GM12872 (cell line): Measurements from ENCODE around the gene TIAM2.

ENCODE experiments used
- CTCF ChIP-seq: IDR thresholded peaks from 3 replicates; pipeline ENCODE4 v1.5.1; 2011; ENCODE audit warnings: low read depth, mild to moderate bottlenecking, low read length, moderate library complexity; ENCODE audit not compliant: insufficient read depth

Gene TIAM2

GRCh38 chr6:155259897-155260296 lies 264.8 kb downstream of the TIAM2 start:
- no peak for TF ChIP-seq CTCF

GRCh38 chr6:155260686-155261085 lies 265.6 kb downstream of the TIAM2 start:
- TF ChIP-seq CTCF = no peak

GRCh38 chr6:155261111-155261900 lies 266.2 kb downstream of the TIAM2 start:
- TF ChIP-seq CTCF = no peak

- no peak for TF ChIP-seq CTCF
These were observed 267.5 kb downstream of the TIAM2 start for GRCh38 chr6:155262655-155263054.

- TF ChIP-seq CTCF = no peak
These were observed 268.4 kb downstream of the TIAM2 start, which contains the start of gene CLDN20 for GRCh38 chr6:155263373-155264063. CLDN20 (plus strand) TSS chr6:155264013; CDS start chr6:155275720, 11,707 bp downstream.

GRCh38 chr6:155264693-155265320 lies 269.7 kb downstream of the TIAM2 start:
- no peak for TF ChIP-seq CTCF

- no peak for TF ChIP-seq CTCF
These were observed 270.9 kb downstream of the TIAM2 start for GRCh38 chr6:155265843-155266535.
